SU-DHL-6 (cell line): ENCODE results near the gene OPN3.

Experiments
- CTCF ChIP-seq: fragments of 200-600 bp; sonication (generic); IDR thresholded peaks from one replicate; pipeline ENCODE4 v1.5.1; 2017; ENCODE audit warnings: antibody characterized with exemption, mild to moderate bottlenecking, low read length, moderate library complexity; ENCODE audit not compliant: insufficient read depth, poor library complexity, severe bottlenecking
- EZH2phosphoT487 ChIP-seq: fragments of 200-600 bp; sonication (generic), shearing (Covaris generic); conservative IDR thresholded peaks from 2 replicates; pipeline ENCODE4 v1.6.1; 2018; ENCODE audit warnings: mild to moderate bottlenecking, antibody characterized with exemption, low read length, moderate library complexity, mixed read lengths

- TF ChIP-seq CTCF (no peak), EZH2phosphoT487 (no peak)
These were observed 66.0 kb downstream of the OPN3 start for GRCh38 chr1:241574154-241574553.
